Ascending aorta (tissue), 2 donors: ENCODE measurements around the gene ADGRA1. TPM values are rescaled to one million over a fixed set of nuclear protein-coding genes. Genes with fewer than 3 reads are reported as not detected.

Experiments
- DNase-seq, 2 donors: peaks; one replicate each; pipeline ENCODE4 v3.0.0-alpha.2; 2019; ENCODE audit warnings: low spot score in 2 of 2
- H3K27ac ChIP-seq, 2 donors: fragments of 200-600 bp; sonication (generic); one replicate each; pipeline ENCODE4 v1.5.1; 2016 to 2017; ENCODE audit warnings: mild to moderate bottlenecking in 1 of 2
- H3K27me3 ChIP-seq: fragments of 200-600 bp; sonication (generic); one replicate; pipeline ENCODE4 v1.5.1; 2017
- H3K36me3 ChIP-seq, 2 donors: fragments of 200-600 bp; sonication (generic); one replicate each; pipeline ENCODE4 v1.5.1; 2016
- H3K4me1 ChIP-seq, 2 donors: fragments of 200-600 bp; sonication (generic); one replicate each; pipeline ENCODE4 v1.5.1; 2016 to 2017; ENCODE audit warnings: mild to moderate bottlenecking in 1 of 2
- H3K4me3 ChIP-seq, 2 donors: fragments of 200-600 bp; sonication (generic); one replicate each; pipeline ENCODE4 v1.5.1; 2016 to 2017; ENCODE audit warnings: mild to moderate bottlenecking in 1 of 2
- H3K9me3 ChIP-seq, 2 donors: fragments of 200-600 bp; sonication (generic); one replicate each; pipeline ENCODE4 v1.5.1; 2016
- CTCF ChIP-seq, 3 experiments: fragments of 200-600 bp in 2 of 3; fragments of 450-650 bp in 1 of 3; sonication (generic) in 2 of 3; IDR thresholded peaks; one replicate each; pipeline ENCODE4 v1.5.1; 2016 to 2019; ENCODE audit warnings: antibody characterized with exemption in 3 of 3, mild to moderate bottlenecking in 1 of 3, moderate library complexity in 1 of 3
- intact Hi-C: fragments of 100-400 bp; cut with DNase I; formaldehyde crosslinking; loops from one replicate; pipeline ENCODE4 v1.15.1; 2023
- total RNA-seq: library from RNA; depleted of rRNA; stranded (reverse); fragments of >200 nt; gene quantifications from one replicate; pipeline ENCODE4 v1.1.0, GENCODE V29; 2016

The ADGRA1 gene
- total RNA-seq, 1 donor from 2014 or later, result not detected

DNA sequence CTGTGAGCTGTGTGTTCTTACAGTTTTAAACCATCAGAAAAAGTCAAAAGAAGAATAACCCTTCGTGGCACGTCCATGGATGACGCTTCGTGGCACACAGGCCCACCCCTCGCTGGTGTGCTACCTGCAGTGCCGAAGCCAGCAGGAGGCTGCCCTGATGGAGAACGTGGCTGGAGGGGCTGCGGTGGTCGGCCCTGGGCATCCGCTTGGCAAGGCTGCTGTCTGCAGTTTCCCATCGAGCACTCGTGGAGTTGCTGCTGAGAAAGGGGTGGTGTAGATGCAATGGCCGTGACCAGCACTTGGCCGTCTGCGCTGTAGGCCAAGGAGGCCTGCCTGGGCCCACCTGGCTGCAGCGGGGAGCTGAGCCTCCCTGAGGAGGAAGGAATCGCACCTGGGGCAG is 3.2 kb upstream of the ADGRA1 start:
- no peaks in the 10 kb centered on the region for H3K27me3 ChIP-seq
- no peaks in the 10 kb centered on the region for H3K36me3 ChIP-seq
- H3K9me3 ChIP-seq, result no peaks in the 10 kb centered on the region
- no peak overlapping the region for H3K27ac ChIP-seq
- intact Hi-C loops, result no loop called here
- DNase-seq, result no peak
- H3K4me1 ChIP-seq, result no peaks in the 10 kb centered on the region
- H3K4me3 ChIP-seq, result no peak overlapping the region
- TF ChIP-seq CTCF (IDR thresholded peaks at IDR 0.05), result no peak

DNA sequence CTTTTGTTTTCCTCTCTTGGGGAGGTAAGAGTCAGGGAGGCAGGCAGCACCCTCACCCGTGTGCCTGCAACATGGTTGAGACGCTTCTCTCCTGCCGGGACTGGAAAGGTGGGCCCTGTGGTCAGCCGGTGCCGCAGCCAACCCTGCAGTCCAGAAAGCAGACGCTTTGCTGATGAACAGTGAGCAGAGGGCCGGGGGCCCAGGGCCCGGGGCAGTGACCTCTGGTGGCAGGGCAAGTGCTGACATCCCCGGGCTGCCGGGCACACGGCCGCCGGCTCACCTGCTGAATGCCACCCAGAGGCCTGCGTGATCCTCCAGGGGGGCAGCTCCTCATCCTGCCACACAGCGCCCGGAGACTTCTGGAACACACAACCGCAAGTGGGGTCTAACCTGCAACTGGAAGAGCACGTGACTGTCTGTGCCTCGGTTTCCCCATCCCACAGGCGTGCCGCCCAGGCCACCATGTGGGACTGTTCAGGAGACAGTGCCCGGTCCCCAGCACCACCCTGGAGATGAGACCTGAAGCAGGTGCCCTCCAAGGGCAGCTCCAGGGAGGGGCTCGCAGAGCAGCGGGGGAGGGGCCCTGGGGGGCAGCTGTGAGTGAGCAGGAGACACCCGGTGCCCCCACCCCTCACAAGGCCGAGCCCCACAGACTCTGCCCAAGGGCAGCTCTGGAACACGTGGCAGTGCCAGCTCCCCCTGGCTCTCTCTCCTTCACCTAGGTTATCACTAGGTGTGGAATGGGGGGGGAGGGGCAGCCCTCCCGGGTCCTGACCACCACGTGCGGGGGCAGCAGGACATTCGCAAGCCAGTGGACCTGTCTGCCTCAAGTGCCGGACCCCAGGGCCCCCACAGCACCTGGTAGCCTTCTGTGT is 2.2 kb upstream of the ADGRA1 start:
- no peaks in the 10 kb centered on the region for H3K36me3 ChIP-seq
- no peaks in the 10 kb centered on the region for H3K27me3 ChIP-seq
- H3K4me3 ChIP-seq, result no peak overlapping the region
- no peak for TF ChIP-seq CTCF (IDR thresholded peaks at IDR 0.05)
- DNase-seq, result no peak
- no peaks in the 10 kb centered on the region for H3K9me3 ChIP-seq
- intact Hi-C loops, result no loop called here
- H3K4me1 ChIP-seq, result no peaks in the 10 kb centered on the region
- H3K27ac ChIP-seq, result no peak overlapping the region

- H3K4me1 ChIP-seq, result no peaks in the 10 kb centered on the region
- intact Hi-C loops, result no loop called here
- no peak for DNase-seq
- no peak for TF ChIP-seq CTCF (IDR thresholded peaks at IDR 0.05)
- H3K9me3 ChIP-seq, result no peaks in the 10 kb centered on the region
- H3K27ac ChIP-seq, result no peak overlapping the region
- no peaks in the 10 kb centered on the region for H3K36me3 ChIP-seq
- H3K27me3 ChIP-seq, result no peaks in the 10 kb centered on the region
- H3K4me3 ChIP-seq, result no peak overlapping the region
These were observed 1.5 kb upstream of the ADGRA1 start for GRCh38 chr10:133086247-133086646.

DNA sequence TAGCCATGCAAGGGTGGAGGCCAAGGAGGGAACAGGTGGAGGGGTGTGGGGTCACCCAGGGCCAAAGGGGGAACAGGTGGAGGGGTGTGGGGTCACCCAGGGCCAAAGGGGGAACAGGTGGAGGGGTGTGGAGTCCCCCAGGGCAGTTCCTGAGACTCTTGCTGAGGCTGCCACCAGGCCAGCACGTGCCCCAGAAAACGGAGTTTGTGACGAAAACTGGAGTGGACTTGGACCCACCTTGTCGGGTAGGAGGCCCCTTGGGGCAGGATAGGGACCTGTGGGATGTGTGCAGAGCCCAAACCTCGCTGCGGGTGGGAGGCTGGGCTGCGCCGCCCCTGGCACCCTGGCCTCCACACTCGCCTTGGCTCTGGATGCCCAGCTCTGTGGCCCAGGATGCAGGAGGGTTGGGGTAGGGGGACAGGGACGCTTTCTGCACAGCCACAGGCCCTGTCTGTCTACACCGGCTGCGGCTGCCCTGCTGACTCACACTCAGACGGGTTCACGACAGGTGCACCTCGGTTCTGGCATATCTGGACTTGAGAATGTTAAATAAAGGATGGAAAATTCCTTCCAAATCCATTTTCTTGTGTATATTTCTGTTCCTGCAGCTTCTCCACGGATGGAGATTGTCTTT is 562 bp upstream of the ADGRA1 start:
- Histone ChIP-seq H3K9me3 (no peaks in the 10 kb centered on the region), H3K27ac (no peak overlapping the region), H3K4me3 (no peak overlapping the region), H3K27me3 (no peaks in the 10 kb centered on the region), H3K4me1 (no peaks in the 10 kb centered on the region), H3K36me3 (no peaks in the 10 kb centered on the region)
- intact Hi-C loops, result no loop called here
- no peak for TF ChIP-seq CTCF (IDR thresholded peaks at IDR 0.05)
- DNase-seq, result no peak

GRCh38 chr10:133088179-133088955 is 643 bp downstream of the ADGRA1 start:
- no peak for TF ChIP-seq CTCF (IDR thresholded peaks at IDR 0.05)
- H3K4me1 ChIP-seq, result no peaks in the 10 kb centered on the region
- no peaks in the 10 kb centered on the region for H3K27me3 ChIP-seq
- H3K4me3 ChIP-seq, result peak overlapping the region in 1 of 2 donors; percentile 42
- H3K27ac ChIP-seq, result no peak overlapping the region
- H3K9me3 ChIP-seq, result no peaks in the 10 kb centered on the region
- intact Hi-C loops, result no loop called here
- H3K36me3 ChIP-seq, result no peaks in the 10 kb centered on the region
- no peak for DNase-seq
